Measurements from ENCODE around the gene ZNF90.
A peak's percentile ranks its signal among the peaks of the same experiment; 100 is the strongest.
"Not testable (repeated sequence)": the region's sequence is repeated elsewhere in the genome, so short reads cannot be mapped to it uniquely, and the experiment has no call there.

The ZNF90 gene

DNA sequence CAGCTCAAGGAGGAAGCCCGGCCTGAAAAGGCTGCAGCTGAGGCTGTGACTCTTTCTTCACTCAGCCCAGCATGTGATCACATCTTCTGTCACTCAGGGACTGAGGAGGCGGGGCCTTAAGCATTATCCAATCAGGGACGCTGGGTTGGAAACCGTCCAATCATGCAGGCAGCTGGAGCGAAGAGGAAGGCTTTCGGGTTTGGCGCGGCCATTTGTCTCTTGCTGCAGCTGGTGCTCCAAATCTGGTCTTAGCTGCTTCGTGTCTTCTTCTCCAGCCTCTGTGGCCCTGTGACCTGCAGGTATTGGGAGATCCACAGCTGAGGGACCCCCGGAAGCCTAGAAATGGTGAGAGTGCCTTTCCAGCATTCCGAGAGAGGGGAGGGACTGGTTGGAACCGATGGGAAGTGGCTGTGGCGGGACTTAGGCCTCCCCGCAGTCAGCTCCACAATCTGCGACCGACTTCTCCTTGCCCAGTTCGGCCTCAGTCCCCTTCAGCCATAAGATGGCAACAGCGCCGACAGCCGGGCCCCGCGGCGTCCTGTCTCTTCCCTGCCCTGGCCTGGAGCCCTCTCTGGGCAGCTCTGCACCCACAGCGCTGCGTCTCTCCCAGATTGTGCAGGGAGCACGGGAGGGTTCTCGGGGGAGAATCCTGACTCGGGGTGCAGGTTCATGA lies at the start of gene ZNF90:
TSS of gene ZNF90 (plus strand) at position 210 of the 673 bp plus-strand sequence. CDS start at position 343, 133 bp downstream.
- DNase-seq, result peak; percentile 97

DNA sequence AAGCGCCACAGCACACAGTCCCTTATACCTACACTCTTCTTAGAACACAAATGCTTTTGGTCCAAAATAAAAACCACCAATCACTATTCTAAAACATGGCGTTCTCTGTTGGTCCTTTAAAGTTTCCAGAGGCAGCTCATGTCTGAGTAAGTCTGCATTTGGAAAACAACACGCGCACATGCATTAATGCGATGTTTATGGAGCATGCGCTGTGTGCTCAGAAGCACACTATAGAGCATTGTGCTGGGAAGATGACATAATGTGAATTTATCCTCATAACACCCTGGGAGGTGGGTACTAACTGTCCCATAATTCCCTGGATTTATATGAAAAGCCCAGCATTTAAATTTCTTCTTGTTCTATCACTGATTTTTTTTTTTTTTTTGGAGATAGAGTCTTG lies 49.2 kb upstream of the ZNF90 start:
- DNase-seq, result no peak

DNA sequence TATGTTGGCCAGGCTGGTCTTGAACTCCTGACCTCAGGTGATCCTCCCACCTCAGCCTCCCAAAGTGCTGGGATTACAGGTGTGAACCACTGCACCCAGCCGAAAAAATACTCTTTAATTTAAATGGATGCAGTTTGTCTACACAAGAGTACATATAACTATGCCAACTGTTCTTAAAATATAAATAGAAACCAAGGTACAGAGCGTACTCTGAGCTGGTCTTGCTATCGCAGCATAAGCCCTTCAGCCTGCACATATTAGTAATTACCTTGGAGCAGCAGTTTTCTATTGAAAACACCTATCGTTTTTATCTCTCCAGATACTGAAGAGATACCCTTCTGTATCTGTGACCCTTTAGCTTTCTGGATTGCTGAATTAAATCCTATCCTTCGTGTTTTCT lies 41.9 kb upstream of the ZNF90 start:
- no peak for DNase-seq

DNA sequence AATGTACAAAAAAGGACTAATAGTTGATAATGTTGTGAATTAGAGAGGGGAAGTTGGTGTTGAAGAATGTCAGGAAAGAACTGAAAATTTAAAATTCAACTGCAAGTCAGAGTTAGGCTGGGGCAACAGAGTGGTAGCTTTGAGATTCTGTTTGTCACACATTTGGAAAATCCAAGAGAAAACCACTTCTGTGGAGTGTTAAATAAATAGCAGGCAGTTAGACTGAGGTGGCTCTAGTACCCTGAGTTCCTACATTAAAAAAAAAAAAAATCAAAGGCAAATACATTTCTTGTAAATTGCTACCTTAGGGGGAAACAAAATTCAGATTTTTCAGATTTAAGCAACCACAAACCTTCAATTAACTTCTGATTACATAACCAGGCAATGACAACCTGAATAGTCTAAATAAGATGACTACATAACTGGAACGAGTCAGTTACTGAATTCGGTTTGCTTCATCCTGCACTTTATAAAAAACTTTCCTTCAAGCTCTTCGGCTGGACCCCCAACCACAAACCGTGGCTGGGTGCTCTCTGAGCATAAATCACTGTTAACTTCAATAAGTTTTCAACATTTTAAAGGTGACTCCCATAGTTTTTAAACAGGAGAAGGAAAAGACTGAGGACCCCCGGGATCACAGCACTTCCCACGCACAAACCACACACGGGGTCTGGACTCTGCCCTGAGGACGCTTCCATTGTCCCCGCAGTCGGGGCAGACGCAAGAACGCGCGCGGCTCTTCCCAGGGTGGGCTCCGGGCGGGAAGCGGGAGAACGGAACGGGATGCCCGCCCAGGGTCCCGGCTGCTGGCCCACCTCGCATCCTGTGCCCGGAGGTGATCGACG lies 39.2 kb upstream of the ZNF90 start:
- peak; percentile 27 for DNase-seq

DNA sequence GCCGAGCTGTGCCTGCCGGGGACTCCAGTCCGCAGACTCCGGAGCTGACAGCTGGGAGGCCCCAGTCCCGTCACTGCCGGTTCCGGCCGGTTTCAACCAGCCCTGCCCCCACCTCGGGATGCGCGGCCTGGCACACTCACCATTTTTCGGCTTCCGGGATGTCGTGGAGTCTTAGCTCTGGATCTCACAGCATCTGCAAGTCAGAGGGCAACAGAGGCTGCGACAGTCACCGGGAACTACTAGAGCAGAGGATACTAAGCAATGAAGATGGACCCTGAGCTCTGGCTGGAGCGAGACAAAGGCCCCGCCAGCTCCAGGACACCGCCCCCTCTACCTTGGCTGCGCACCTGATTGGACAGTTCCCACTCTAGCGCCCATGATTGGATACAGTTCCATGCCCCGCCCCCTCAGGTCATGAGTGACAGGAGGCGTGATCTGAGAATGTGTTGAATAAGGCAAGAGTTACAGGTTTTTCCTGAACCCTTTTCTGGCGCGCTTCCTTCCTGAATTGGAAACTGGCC lies 38.5 kb upstream of the ZNF90 start, which contains the start of gene ZNF682:
TSS of gene ZNF682 (minus strand) at position 303 of the 521 bp plus-strand sequence. CDS start at position 143, 160 bp downstream.
- peak; percentile 93 for DNase-seq

DNA sequence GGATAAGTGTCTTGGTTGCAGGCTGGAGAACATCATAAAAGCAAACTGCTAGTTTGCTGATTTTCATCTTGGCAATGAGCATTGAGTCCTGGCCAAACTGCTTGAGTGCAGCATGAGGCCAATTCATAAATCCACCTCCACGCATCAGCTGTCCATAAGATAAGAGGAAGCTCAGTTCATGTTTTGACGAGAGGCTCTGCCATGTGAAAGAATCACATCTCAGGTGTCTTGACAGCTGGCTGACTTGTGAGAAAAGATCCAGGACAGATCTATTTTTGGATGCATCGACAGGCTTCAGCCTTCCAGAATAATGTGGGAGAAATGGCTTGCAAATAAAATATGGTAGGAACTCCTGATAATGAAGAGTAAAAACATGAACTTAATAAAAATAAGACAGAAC lies 33.1 kb upstream of the ZNF90 start:
- no peak for DNase-seq

DNA sequence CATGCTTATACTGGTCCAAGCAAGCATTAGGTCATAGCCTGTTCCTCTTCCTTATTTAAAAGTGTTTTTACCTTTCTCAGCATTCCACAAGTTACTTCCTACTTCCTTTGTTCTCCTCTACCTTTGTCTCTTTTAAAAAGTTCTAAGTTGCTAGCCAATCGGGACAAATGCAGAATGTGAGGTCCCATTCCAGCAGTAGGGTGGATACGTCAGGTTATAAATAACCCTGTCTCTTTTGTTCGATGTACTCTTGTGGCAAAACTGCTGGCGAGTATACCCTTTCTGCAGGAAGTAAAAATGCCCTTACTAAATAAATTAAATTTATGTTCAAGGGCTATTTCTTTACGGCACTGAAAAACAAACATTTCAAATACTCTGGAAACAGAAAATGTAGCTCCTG lies 32.1 kb upstream of the ZNF90 start:
- not testable (repeated sequence) for DNase-seq

DNA sequence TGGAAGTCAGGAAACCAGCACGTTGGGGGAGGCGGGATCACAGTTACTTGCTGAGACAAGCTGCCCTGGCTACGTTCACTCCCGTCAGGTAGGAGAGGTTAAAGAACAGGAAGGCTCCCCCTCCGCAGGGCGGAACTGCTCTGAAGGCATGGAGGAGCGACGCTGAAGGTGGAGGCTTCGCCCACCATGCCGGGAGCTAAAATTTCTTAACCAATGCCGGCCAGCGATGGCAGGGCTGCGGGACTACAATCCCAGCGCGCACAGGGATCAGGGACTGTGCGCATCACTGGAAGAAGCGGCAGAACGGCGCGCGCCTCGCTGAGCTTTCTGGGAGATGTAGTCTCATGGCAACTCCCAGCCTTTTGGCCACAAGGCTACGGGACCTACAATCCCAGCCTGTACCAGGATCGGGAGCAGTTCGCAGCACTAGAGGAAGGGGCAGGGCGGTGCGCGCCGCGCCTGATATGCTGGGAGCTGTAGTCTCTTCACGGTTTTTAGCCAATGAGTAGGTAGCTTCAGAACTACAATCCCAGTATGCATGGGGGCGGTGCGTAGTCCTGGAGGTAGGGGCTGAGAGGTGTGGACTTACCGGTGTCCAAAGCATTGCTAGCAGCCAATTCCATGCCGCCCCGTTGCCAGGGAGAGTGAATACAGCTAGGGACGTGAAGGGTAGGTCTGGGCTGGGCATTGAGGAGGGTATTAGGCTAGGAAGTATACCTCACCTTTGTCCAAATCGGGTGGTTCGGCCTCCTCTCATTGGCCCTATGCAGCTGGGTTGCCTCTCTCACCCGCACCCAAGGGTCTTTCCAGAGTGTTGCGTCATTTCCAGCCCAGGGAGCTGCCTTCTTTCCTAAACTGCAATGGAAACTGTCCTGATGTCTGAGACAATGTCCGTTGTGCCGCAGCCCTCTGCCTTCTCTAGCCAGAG lies 25.7 kb upstream of the ZNF90 start:
- DNase-seq, result peak; percentile 99

DNA sequence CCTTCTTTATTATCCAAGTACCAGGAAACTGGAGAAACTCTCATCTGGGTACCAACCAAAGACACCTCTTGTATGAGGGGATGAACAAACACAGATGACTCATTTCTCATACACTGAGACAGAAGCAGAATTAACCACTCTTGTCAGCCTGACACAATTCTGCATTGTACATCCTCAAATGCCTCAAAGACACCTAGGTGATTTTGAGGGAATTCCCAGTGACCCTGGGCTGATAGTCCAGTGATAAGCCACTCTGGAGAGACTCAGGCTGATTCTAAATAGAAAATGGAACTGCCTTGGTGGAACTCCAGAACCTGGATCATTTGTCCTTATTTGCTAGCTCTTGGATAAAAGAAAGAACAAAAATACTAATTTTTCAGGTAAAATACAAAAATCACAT lies 19.1 kb upstream of the ZNF90 start:
- DNase-seq, result not testable (repeated sequence)

DNA sequence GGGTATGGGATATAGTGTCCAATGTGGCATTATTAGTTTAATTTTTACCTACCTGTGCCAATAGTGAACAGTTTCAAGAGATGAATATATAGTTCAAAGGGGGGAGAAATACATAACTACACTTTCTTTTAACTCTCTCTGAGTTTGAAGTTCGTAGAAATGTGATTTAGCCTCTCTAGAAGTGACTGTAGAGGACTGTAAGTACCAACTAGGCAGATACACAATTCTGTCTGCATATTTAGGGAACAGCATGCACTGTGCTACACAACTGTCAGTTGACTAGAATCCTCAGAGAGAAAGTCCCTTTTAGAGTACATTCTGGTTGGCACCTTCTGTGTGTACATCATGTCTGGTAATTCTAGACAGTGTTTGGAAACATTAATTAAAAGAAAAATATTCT lies 17.5 kb upstream of the ZNF90 start:
- no peak for DNase-seq

DNA sequence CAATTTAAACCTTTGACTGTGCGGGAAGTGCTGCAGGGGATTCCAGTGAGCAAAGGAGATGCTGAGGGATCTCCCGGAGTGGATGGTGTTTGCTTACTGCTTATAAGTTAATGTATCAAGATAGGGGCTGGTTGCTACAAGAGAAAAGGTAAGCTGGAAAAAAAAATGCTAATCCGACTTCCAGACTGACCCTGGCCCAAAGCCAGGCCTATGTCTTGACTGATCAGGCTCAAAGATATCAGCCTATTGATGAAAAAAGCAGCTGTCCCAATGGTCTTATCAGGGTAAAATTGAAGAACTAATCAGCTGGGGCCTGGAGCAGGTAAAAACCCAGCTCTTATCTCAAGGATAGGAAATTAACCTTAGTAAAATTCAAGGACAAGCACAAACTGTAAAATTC lies 10.9 kb upstream of the ZNF90 start:
- DNase-seq, result no peak

DNA sequence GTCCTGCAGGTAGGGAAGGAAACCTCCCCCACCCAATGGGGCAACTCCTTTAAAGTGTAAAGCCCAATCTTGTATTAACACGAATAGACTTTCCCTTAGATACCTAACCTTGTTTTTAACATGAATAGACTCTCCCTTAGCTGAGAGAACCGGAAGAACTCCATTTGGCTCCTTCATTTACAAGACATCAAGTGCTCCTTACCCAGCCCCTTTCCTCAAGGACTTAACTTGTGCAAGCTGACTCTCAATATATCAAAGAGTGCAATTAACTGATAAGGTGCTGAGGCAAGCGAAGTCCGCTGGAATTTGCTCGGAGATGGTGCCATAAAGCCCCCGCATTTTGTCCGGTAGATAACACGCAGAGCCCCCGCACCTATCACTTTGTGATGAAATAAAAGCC lies 9.9 kb upstream of the ZNF90 start:
- DNase-seq, result no peak

DNA sequence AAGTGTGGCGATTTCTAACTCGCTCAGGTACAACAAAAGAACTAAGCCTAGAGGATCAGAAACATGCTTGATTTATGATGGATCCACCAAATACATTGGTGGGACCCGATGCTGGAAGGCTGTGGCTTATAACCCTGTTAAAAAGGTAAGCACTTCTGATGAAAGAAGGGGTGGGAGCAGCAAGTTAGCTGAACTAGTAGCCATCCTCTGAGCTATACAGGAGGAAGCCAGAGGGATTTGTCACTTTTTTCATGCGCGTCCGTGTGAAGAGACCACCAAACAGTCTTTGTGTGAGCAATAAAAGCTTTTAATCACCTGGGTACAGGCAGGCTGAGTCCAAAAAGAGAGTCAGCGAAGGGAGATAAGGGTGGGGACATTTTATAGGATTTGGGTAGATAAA lies 9.2 kb upstream of the ZNF90 start:
- DNase-seq, result not testable (repeated sequence)

DNA sequence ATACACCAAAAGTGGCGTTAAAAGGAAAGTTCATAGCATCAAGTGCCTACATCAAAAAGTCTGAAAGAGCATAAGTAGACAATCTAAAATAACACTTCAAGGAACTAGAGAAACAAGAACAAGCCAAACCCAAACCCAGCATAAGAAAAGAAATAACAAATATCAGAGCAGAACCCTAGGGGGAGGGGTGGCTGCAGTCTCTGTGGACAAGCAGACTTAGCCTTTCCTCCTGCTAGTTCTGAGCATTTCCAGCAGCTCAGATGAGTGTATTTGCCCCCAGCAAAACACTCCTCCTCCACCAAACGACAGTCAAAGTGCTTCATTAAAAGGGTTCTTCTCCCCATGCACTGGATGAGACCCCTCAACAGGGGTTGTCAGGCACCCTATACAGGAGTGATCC lies 7.1 kb upstream of the ZNF90 start:
- DNase-seq, result no peak

DNA sequence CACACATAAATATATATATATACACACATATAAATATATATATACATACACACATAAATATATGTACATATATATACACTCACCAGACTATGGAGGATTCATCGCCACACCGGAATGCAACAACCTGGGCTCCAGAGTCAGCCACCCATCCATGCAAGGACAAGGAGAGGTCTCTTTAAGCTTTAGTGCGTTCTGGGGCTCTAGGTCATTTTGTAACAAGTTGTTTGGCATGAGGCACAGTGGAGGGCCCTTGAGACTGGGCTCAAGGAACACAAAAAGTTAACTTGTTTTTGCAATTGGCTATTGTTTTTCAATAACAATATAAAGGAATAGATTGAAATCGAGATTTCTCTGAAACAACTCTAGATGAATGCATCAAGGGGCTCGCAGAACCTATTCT lies 4.9 kb upstream of the ZNF90 start:
- DNase-seq, result no peak

DNA sequence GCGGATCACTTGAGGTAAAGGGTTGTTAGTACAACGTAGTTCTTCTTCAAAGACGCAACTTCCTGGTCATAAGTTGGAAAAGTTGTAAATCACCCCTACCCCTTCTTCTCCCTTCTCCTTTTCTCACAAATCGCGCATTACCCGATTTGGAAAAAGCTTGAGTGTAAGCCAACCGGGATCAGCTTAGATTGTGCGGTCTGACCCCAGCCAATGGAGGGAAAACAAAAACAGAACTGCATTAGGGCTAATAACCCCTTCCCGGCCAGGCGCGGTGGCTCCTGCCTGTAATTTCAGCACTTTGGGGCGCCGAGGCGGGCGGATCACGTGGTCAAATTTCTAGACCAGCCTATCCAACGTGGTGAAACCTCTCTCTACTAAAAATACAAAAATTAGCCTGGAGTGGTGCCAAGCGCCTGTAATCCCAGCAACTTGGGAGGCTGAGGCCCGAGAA lies 806 bp downstream of the ZNF90 start:
- DNase-seq, result peak; percentile 84

DNA sequence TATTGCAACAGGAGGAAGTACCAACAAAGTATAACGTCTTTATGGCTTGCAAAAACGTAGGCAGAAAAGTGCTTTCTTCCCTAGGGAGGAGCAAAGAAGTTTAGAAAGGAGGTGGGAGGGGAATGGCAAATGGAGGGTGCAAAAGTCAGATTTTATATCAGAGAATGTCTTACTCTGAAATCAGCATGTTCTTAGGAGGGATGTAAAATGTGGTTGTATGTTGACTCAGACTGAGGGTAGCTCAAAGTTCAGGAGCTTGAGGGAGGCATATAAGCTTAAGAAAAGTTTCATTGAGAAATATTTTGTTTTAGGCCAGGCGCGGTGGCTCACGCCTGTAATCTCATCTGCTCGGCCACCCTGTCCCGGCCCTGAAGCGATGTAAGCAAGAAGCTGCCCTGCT lies 1.7 kb downstream of the ZNF90 start:
- DNase-seq, result no peak

DNA sequence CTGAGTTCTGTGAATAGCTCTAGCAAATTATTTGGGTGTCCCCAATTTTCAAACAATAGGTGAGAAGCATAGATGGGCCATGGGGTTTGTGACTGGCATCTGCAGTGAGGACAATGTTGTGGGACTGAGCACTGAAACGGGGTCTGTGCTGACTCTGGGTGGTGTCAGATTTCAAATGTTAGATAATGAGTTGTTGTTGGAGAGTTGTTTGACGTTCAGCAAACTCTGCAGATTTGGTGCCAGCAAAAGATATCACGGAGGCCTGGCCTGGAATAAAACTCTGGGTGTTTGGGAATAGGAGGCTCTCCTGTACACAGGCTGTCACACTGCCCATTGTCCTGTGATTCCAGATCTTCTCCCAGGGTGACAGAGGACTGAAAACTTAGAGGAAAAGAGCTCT lies 2.9 kb downstream of the ZNF90 start:
- DNase-seq, result no peak

DNA sequence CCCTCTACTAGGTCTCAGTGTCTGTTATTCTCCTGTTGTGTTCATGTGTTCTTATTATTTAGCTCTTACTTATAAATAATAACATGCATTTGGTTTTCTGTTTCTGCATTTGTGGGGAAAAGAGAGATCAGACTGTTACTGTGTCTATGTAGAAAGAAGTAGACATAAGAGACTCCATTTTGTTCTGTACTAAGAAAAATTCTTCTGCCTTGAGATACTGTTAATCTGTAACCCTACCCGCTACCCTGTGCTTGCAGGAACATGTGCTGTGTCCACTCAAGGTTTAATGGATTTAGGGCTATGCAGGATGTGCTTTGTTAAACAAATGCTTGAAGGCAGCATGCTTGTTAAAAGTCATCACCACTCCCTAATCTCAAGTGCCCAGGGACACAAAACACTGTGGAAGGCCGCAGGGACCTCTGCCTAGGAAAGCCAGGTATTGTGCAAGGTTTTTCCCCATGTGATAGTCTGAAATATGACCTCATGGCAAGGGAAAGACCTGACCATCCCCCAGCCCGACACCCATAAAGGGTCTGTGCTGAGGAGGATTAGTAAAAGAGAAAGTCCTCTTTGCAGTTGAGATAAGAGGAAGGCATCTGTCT lies 4.5 kb downstream of the ZNF90 start:
- not testable (repeated sequence) for DNase-seq

DNA sequence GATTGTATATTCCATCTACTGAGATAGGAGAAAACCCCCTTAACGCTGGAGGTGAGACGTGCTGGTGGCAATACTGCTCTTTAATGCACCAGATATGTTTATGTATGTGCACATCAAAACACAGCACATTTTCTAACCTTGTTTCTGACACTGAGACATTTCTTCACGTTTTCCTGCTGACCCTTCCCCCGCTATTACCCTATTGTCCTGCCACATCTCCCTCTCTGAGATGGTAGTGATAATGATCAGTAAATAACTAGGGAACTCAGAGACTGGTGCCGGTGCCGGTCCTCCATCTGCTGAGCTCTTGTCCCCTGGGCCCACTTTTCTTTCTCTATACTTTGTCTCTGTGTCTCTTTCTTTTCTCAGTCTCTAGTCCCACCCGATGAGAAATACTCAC lies 5.1 kb downstream of the ZNF90 start:
- DNase-seq, result not testable (repeated sequence)

DNA sequence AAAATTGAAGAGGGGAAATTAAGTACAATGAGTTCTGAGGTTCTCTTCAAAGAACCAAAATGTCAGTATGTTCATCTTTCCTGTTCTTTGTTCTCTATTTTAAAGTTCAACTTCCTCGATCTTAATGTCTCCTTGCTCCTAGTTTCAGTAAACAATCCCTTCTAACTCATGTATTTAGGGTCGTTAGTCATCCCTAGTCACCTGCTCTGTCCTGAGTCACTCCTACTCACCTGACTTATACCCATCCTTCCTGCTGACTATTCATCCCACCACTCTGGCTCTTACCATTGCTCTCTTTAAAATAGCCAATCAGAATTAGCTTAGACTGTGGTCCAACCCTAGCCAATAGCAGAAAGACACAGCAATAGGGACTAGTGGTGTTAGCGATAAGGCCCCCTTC lies 24.3 kb downstream of the ZNF90 start:
- no peak for DNase-seq

DNA sequence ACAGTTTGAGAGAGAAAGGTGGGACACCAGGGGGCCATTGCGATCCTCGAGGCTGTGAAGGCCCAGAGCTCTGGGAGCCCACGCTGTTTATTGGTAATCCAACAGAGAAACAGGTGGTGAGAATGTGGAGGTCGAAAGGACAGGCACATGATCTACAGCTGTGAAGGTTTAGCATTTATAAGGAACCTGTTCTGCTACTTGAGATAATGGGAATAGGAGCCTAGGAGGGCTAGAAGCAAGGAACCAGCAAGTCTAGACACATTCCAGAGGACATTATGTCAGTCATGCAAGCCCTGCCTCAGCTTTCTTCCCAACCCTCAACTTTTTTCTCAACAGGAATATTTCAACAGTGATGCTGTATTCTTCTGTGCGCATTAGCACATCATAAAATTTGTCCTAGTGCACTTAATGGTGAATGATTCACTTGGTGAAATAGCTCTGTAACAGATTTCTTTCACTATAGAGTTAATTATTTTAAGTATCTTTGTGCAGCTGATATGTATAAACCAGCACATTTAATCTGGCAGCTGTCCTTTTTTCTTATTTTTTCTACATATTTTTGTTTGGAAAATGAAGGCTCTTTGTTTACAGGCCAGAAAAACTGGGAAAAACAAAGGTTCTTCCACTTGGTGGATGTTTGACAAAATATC lies 25.4 kb downstream of the ZNF90 start:
- DNase-seq, result no peak

All from NCI-H1105 treated with DMSO at 0.1 percent for 48 hours (cell line).